BLaER1 treated with 17β-estradiol and CSF1 and Interleukin-3, amounts not matched to agents 10 nM and 100 nM (cell line): ENCODE measurements around the gene CGAS.
"Not testable (repeated sequence)": the region's sequence is repeated elsewhere in the genome, so short reads cannot be mapped to it uniquely, and the experiment has no call there.

Experiments
- H3K27ac ChIP-seq, 11 experiments: shearing (Covaris generic); formaldehyde crosslinking; 2 replicates each; pipeline ENCODE4 v1.8.1; 2022
- H3K27me3 ChIP-seq, 11 experiments: shearing (Covaris generic); formaldehyde crosslinking; 2 replicates each; pipeline ENCODE4 v1.8.1; 2022
- H3K36me3 ChIP-seq, 11 experiments: shearing (Covaris generic); formaldehyde crosslinking; 2 replicates each; pipeline ENCODE4 v1.8.1; 2022
- H3K4me1 ChIP-seq, 10 experiments: shearing (Covaris generic); formaldehyde crosslinking; 2 replicates each; pipeline ENCODE4 v1.8.1; 2022
- H3K4me2 ChIP-seq, 11 experiments: shearing (Covaris generic); formaldehyde crosslinking; 2 replicates each; pipeline ENCODE4 v1.8.1; 2022
- H3K4me3 ChIP-seq, 10 experiments: shearing (Covaris generic); formaldehyde crosslinking; 2 replicates each; pipeline ENCODE4 v1.8.1; 2022
- H3K9ac ChIP-seq, 11 experiments: shearing (Covaris generic); formaldehyde crosslinking; 2 replicates each; pipeline ENCODE4 v1.8.1; 2022
- H3K9me3 ChIP-seq, 11 experiments: shearing (Covaris generic); formaldehyde crosslinking; replicated peaks in 1 of 11; 2 replicates each; pipeline ENCODE4 v1.8.1; 2022
- H4K20me1 ChIP-seq, 11 experiments: shearing (Covaris generic); formaldehyde crosslinking; 2 replicates each; pipeline ENCODE4 v1.8.1; 2022
- Cebpa-rat ChIP-seq, 11 experiments: shearing (Covaris generic); IDR thresholded peaks; 2 replicates each; pipeline ENCODE4 v1.8.1; 2022

CGAS gene

DNA sequence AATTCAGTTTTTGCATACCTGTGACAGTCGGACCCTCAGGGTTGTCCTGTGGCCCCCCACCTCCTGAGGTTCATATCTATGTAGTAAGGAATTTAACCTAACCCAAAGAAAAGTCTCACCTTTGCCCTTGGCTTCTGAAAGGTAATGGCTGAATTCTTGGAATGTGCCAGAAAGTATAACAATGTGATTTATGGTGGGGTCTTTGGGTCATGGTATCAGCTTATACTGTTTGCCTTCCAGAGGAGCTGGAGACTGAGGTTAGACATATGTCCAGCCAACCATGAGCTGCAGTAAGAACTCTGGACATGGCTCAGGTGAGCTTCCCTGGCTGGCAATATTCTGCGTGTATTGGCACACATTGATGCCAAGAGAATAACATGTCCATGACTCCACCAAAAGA lies 30.6 kb downstream of the CGAS start:
- no peak overlapping the region for H3K9ac ChIP-seq
- no peak overlapping the region for H3K4me3 ChIP-seq
- no peaks in the 10 kb centered on the region for H3K27me3 ChIP-seq
- peaks cover 0 to 27% (median 0%) of the 10 kb centered on the region in 11 experiments; a peak in 7 of 22 replicates for H4K20me1 ChIP-seq
- H3K36me3 ChIP-seq, result peaks cover 66 to 100% (median 93%) of the 10 kb centered on the region in 11 experiments
- H3K9me3 ChIP-seq, result peaks cover 0 to 21% (median 10%) of the 10 kb centered on the region in 11 experiments; a peak in 12 of 22 replicates
- peaks cover 0 to 26% (median 22%) of the 10 kb centered on the region in 10 experiments; a peak in 16 of 20 replicates for H3K4me1 ChIP-seq
- no peak for TF ChIP-seq Cebpa-rat (IDR thresholded peaks at IDR 0.05)
- H3K27ac ChIP-seq, result peak overlapping the region in 5 of 11 experiments; percentile 58 to 73 (median 71); a peak in 6 of 22 replicates
- H3K4me2 ChIP-seq, result peak overlapping the region in 5 of 11 experiments; percentile 45 to 75 (median 58); a peak in 10 of 22 replicates

DNA sequence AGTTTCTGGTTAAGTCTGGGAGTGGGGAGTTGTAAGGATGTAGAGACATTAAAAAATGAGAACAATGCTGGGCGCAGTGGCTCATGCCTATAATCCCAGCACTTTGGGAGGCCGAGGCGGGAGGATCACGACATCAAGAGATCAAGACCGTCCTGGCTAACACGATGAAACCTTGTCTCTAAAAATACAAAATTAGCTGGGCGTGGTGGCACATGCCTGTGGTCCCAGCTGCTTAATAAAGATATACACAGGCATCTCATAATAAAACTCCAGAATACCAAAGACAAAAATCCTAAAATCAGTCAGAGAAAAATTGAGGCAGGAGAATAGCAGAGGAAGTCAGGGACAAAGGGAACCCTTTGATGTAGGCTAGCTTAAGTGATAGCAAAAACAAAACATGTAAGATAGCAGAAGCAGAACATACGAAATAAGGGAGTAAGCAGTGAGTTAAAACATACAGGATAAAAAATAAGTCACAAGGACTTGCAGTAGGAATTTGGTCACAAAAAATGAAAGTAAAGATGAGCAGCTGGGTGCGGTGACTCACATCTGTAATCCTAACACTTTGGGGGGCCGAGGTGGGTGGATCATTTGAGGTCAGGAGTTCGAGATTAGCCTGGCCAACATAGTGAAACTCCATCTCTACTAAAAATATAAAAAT lies 33.9 kb downstream of the CGAS start:
- no peak overlapping the region for H3K9ac ChIP-seq
- peaks cover 0 to 5% (median 0%) of the 10 kb centered on the region in 11 experiments; a peak in 4 of 22 replicates for H3K9me3 ChIP-seq
- H3K27me3 ChIP-seq, result no peaks in the 10 kb centered on the region
- H4K20me1 ChIP-seq, result peaks cover 0 to 17% (median 0%) of the 10 kb centered on the region in 11 experiments; a peak in 4 of 22 replicates
- H3K4me3 ChIP-seq, result no peak overlapping the region
- H3K36me3 ChIP-seq, result peaks cover 60 to 93% (median 80%) of the 10 kb centered on the region in 11 experiments
- no peak overlapping the region for H3K27ac ChIP-seq
- H3K4me2 ChIP-seq, result no peak overlapping the region
- no peak for TF ChIP-seq Cebpa-rat (IDR thresholded peaks at IDR 0.05)
- peaks cover 0 to 24% (median 20%) of the 10 kb centered on the region in 10 experiments; a peak in 16 of 20 replicates for H3K4me1 ChIP-seq

DNA sequence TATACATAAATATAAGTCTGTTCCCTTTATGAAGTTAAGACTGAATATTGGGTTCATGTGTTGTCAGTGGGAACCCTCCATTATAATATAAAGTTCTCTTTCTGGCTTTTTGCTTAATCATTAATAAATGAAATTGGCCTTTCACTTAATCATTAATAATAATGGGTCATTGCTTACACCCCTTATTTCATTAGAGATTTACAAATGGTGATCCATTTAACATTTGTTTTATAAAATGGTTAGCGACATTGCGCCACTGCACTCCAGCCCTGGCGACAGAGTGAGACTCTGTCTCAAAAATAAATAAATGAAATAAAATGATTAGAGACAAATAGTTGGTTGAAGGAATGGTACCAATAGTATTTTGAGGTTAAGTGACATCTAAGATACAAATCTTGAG lies 39.0 kb downstream of the CGAS start:
- no peaks in the 10 kb centered on the region for H3K9me3 ChIP-seq
- H3K36me3 ChIP-seq, result peaks cover 25 to 42% (median 32%) of the 10 kb centered on the region in 11 experiments; a peak in 21 of 22 replicates
- no peak for TF ChIP-seq Cebpa-rat (IDR thresholded peaks at IDR 0.05)
- H3K27ac ChIP-seq, result no peak overlapping the region
- H3K9ac ChIP-seq, result no peak overlapping the region
- H3K4me1 ChIP-seq, result no peaks in the 10 kb centered on the region
- no peaks in the 10 kb centered on the region for H4K20me1 ChIP-seq
- no peak overlapping the region for H3K4me3 ChIP-seq
- H3K4me2 ChIP-seq, result no peak overlapping the region
- H3K27me3 ChIP-seq, result no peaks in the 10 kb centered on the region

DNA sequence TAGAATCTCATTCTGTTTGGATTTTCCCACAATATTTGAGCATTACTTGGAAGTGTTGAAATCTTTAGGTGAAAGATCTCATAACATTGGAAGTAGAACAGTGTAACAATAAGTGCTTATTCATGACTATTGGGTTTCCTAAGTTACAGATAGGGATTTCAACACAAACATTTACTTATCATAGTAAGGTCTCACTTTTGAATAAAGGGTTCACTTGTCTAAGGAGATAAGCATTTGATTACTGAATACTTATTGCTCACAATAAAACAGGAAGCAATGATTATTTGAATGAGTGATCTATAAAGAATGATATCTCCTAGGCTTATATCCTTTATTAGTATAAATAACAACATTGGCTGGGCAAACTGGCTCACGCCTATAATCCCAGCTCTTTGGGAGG lies 42.7 kb downstream of the CGAS start:
- TF ChIP-seq Cebpa-rat (IDR thresholded peaks at IDR 0.05), result no peak
- Histone ChIP-seq H3K36me3 (peaks cover 0 to 5% (median 2%) of the 10 kb centered on the region in 11 experiments; a peak in 6 of 22 replicates), H3K27ac (no peak overlapping the region), H3K4me3 (no peak overlapping the region), H3K4me2 (no peak overlapping the region), H3K4me1 (no peaks in the 10 kb centered on the region), H3K9ac (no peak overlapping the region), H3K27me3 (no peaks in the 10 kb centered on the region), H3K9me3 (no peaks in the 10 kb centered on the region), H4K20me1 (no peaks in the 10 kb centered on the region)

DNA sequence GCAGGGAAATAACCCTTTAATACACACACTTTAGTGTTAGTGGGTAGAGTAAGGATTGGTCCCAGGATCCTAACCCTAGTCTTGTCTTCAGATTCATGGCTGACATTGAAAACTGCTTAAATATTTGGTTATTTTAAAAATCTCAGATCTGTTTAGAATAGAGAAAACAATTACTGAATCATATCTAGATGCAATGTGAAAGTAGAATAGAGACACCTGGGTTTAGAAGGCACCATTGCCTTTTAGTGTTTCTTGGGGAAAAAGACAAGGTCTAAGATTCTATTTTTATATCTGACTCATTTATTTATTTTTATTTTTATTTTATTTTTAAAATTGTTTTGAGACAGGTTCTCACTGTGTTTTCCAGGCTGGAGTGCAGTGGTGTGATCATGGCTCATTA lies 51.4 kb downstream of the CGAS start:
- Histone ChIP-seq H3K9me3 (no peaks in the 10 kb centered on the region), H3K27ac (no peak overlapping the region), H3K9ac (no peak overlapping the region), H3K27me3 (no peaks in the 10 kb centered on the region), H3K4me1 (no peaks in the 10 kb centered on the region), H3K36me3 (no peaks in the 10 kb centered on the region), H3K4me3 (no peak overlapping the region), H3K4me2 (no peak overlapping the region), H4K20me1 (no peaks in the 10 kb centered on the region; a peak in 1 of 22 replicates)
- no peak for TF ChIP-seq Cebpa-rat (IDR thresholded peaks at IDR 0.05)

DNA sequence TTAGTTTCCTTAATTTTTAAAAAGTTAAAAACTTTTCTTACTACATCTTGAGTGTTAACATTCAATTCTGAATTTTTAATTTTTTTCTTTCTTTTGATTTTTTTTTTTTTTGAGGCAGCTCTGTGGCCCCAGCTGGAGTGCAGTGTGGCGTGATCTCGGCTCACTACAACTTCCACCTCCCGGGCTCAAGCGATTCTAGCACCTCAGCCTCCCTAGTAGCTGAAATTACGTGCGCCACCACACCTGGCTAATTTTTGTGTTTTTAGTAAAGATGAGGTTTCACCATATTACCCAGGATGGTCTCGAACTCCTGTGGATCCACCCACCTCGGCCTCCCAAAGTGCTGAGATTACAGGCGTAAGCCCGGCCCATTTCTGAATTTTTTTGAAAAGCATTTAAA lies 56.2 kb downstream of the CGAS start:
- Histone ChIP-seq H3K36me3 (peaks cover 0 to 15% (median 0%) of the 10 kb centered on the region in 11 experiments; a peak in 2 of 22 replicates), H3K4me2 (no peak overlapping the region), H3K9me3 (peaks cover 7 to 16% (median 12%) of the 10 kb centered on the region in 11 experiments; a peak in 19 of 22 replicates), H3K4me1 (no peaks in the 10 kb centered on the region), H3K27ac (no peak overlapping the region), H3K4me3 (no peak overlapping the region), H3K27me3 (no peaks in the 10 kb centered on the region), H3K9ac (no peak overlapping the region), H4K20me1 (no peaks in the 10 kb centered on the region)
- TF ChIP-seq Cebpa-rat (IDR thresholded peaks at IDR 0.05), result no peak

DNA sequence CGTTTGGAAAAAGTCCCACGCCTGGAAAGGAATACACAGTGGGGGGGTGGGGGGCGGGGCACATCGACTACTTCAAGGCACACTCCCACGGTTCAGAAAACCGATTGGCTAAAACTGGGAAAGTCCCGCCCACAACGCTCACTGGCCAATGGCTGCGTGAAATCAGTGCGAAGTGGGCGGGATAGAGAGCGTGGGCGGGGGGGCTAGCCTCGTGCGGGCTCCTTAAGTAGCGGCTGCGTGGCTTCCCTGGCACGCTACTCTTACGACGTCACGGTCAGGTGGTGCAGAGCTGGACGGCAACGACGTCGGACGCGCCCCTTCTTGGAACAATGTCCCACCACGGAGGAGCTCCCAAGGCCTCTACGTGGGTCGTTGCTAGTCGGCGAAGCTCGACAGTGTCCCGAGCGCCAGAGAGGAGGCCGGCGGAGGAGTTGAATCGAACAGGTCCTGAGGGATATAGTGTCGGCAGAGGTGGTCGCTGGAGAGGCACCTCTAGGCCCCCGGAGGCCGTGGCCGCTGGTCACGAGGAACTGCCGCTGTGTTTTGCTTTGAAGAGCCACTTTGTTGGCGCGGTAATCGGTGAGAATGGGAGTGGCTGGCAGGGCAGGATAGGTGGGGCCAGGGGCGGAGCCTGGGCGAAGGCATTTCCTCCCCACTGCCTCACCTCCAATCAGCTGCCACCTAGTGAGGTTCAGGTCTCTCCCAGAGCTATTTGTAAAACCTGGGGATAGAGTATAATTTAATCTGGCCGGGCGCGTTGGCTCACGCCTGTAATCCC lies 57.3 kb downstream of the CGAS start, which contains the start of gene DDX43:
TSS of gene DDX43 (plus strand) at position 252 of the 778 bp plus-strand sequence. CDS start at position 330, 78 bp downstream.
- Histone ChIP-seq H3K27me3 (peaks cover 0 to 6% (median 4%) of the 10 kb centered on the region in 11 experiments; a peak in 12 of 22 replicates), H3K9ac (no peak within 1 kb of the TSS), H3K4me1 (no peaks in the 10 kb centered on the region), H3K4me2 (no peak within 1 kb of the TSS), H3K4me3 (no peak within 1 kb of the TSS), H3K9me3 (peaks cover 7 to 16% (median 12%) of the 10 kb centered on the region in 11 experiments; a peak in 19 of 22 replicates), H4K20me1 (no peaks in the 10 kb centered on the region), H3K27ac (no peak within 1 kb of the TSS), H3K36me3 (peaks cover 0 to 15% (median 0%) of the 10 kb centered on the region in 11 experiments; a peak in 2 of 22 replicates)
- no peak for TF ChIP-seq Cebpa-rat (IDR thresholded peaks at IDR 0.05)

DNA sequence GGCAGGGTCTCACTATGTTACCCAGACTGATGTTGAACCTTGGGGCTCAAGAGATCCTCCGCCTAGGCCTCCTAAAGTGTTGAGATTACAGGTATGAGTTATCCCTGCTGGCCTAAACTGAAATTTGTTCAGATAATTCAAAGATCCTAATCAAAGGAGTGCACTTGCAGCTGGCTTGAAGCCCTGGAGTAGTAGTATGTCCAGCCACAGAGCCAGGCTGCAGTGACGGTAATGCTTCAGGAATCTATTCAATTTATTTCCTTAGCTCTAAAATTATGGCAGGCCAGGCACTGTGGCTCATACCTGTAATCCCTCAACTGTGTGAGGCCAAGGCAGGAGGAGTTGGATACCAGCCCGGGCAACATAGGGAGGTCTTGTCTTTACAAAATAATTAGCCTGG lies 58.8 kb downstream of the CGAS start:
- Histone ChIP-seq H3K4me3 (no peak overlapping the region), H3K9ac (no peak overlapping the region), H4K20me1 (no peaks in the 10 kb centered on the region), H3K27me3 (peaks cover 0 to 21% (median 18%) of the 10 kb centered on the region in 11 experiments; a peak in 19 of 22 replicates), H3K4me2 (no peak overlapping the region), H3K4me1 (peaks cover 0 to 12% (median 9%) of the 10 kb centered on the region in 10 experiments; a peak in 11 of 20 replicates), H3K9me3 (peaks cover 7 to 16% (median 12%) of the 10 kb centered on the region in 11 experiments; a peak in 19 of 22 replicates), H3K36me3 (peaks cover 0 to 15% (median 0%) of the 10 kb centered on the region in 11 experiments; a peak in 2 of 22 replicates), H3K27ac (no peak overlapping the region)
- TF ChIP-seq Cebpa-rat (IDR thresholded peaks at IDR 0.05), result no peak

DNA sequence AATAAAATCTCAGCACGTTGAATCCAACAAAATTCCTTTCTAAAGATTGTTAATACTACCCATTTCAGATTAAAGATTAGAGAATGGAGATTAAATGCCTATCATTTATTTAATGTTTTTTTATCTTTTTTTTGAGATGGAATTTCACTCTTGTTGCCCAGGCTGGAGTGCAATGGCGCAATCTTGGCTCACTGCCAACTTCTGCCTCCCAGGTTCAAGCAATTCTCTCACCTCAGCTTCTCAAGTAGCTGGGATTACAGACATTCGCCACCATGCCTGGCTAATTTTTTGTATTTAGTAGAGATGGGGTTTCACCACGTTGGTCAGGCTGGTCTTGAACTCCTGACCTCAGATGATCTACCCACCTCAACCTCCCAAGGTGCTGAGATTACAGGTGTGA lies 59.9 kb downstream of the CGAS start:
- H3K4me2 ChIP-seq, H3K27ac ChIP-seq: not testable (repeated sequence)

More for the DNA sequence above, 59.9 kb downstream of the CGAS start:
- H3K9me3 ChIP-seq, result peaks cover 7 to 16% (median 12%) of the 10 kb centered on the region in 11 experiments; a peak in 19 of 22 replicates
- H3K36me3 ChIP-seq, result peaks cover 0 to 15% (median 0%) of the 10 kb centered on the region in 11 experiments; a peak in 2 of 22 replicates
- H3K4me1 ChIP-seq, result peaks cover 0 to 13% (median 9%) of the 10 kb centered on the region in 10 experiments; a peak in 11 of 20 replicates
- not testable (repeated sequence) for H3K4me3 ChIP-seq, H3K9ac ChIP-seq, H4K20me1 ChIP-seq
- H3K27me3 ChIP-seq, result peaks cover 5 to 29% (median 27%) of the 10 kb centered on the region in 11 experiments; a peak in 20 of 22 replicates
